Upper lobe of right lung (tissue), 1 donor: ENCODE measurements around the gene CCDC178. TPM values are rescaled to one million over a fixed set of nuclear protein-coding genes. Genes with fewer than 3 reads are reported as not detected.
A peak's percentile ranks its signal among the peaks of the same experiment; 100 is the strongest.
"Not testable (repeated sequence)": the region's sequence is repeated elsewhere in the genome, so short reads cannot be mapped to it uniquely, and the experiment has no call there.

Source experiments
- ATAC-seq: fragments of 200-7000 bp; cut with Tn5 transposase; one replicate; pipeline ENCODE4 v1.9.1; 2020; ENCODE audit warnings: mild to moderate bottlenecking, moderate library complexity
- DNase-seq: peaks from one replicate; pipeline ENCODE4 v3.0.0-alpha.2; 2020
- H3K27ac ChIP-seq: fragments of 200-600 bp; one replicate; pipeline ENCODE4 v1.8.0; 2022
- H3K27me3 ChIP-seq: fragments of 200-600 bp; one replicate; pipeline ENCODE4 v1.8.0; 2022; ENCODE audit warnings: mild to moderate bottlenecking
- H3K36me3 ChIP-seq: fragments of 200-600 bp; one replicate; pipeline ENCODE4 v1.8.0; 2022
- H3K4me1 ChIP-seq: fragments of 200-600 bp; one replicate; pipeline ENCODE4 v1.8.0; 2022
- H3K4me3 ChIP-seq: fragments of 200-600 bp; one replicate; pipeline ENCODE4 v1.8.0; 2022; ENCODE audit warnings: mild to moderate bottlenecking
- H3K9me3 ChIP-seq: fragments of 200-600 bp; one replicate; pipeline ENCODE4 v1.8.0; 2022
- intact Hi-C: fragments of 100-400 bp; cut with DNase I; formaldehyde crosslinking; loops from one replicate; pipeline ENCODE4 v1.11.0; 2022
- total RNA-seq: library from RNA; stranded (reverse); fragmentation: NEBNext Ultra II Directional; extraction: Animal tissue kit (Norgen Biotek cat#: 25700); gene quantifications from one replicate; pipeline ENCODE4 v1.2.1, GENCODE V29; 2021
- TF ChIP-seq, protein P1 (sequence below): fragments of 200-600 bp; IDR thresholded peaks from one replicate; pipeline ENCODE4 v1.8.0; 2022; ENCODE audit warnings: antibody characterized with exemption
- donor health status: DM: no; HTN: yes; CAD: no; lungs with severe emphysema.

Gene CCDC178
- total RNA-seq, 1 donor from 2014 or later: 2.5 TPM

DNA sequence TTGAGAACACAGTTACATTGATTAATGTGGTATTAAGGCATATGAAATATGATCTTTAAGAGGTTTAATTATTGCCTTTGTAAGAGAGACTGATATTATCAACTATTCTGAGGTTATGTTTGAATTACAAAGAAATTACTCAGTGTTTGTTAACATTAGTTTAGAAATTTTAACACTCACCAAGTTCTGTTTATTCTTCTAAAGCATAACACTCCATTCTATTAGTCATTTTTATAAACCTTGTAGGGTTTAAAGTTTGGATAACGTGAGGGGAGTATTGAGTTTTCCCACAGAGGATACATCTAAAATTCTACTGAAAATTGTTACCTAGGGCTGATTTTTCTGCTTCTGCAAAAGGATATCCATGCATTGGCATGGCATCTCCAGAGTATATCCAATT lies 7.7 kb downstream of the CCDC178 start:
- intact Hi-C loops: no loop called here
- Histone ChIP-seq H3K4me1 (no peaks in the 10 kb centered on the region), H3K36me3 (no peaks in the 10 kb centered on the region), H3K4me3 (no peak overlapping the region), H3K27ac (no peak overlapping the region), H3K9me3 (no peaks in the 10 kb centered on the region), H3K27me3 (no peaks in the 10 kb centered on the region)
- TF ChIP-seq, protein P1, sequence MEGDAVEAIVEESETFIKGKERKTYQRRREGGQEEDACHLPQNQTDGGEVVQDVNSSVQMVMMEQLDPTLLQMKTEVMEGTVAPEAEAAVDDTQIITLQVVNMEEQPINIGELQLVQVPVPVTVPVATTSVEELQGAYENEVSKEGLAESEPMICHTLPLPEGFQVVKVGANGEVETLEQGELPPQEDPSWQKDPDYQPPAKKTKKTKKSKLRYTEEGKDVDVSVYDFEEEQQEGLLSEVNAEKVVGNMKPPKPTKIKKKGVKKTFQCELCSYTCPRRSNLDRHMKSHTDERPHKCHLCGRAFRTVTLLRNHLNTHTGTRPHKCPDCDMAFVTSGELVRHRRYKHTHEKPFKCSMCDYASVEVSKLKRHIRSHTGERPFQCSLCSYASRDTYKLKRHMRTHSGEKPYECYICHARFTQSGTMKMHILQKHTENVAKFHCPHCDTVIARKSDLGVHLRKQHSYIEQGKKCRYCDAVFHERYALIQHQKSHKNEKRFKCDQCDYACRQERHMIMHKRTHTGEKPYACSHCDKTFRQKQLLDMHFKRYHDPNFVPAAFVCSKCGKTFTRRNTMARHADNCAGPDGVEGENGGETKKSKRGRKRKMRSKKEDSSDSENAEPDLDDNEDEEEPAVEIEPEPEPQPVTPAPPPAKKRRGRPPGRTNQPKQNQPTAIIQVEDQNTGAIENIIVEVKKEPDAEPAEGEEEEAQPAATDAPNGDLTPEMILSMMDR: no peak
- DNase-seq (no peak), ATAC-seq (no peak)

DNA sequence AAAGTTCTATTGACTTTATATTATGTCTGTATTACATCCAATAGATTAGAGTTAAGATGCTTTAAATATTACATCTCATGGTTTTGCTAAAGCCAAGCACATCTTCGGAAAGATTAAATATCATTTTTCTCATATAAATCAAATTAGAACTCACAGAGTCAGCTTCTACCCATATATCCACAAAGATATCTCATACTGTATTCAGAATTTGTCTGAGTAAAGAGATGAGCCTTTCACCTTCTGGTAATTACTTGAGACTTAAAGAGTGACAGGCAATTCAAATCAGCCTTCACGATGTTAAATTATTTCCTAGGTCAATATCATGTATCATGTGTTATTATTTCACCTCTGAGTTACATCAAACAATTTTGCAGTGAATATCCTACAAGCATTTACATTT lies 13.0 kb downstream of the CCDC178 start:
- Histone ChIP-seq H3K36me3 (no peaks in the 10 kb centered on the region), H3K27me3 (no peaks in the 10 kb centered on the region), H3K4me1 (no peaks in the 10 kb centered on the region), H3K9me3 (no peaks in the 10 kb centered on the region), H3K4me3 (no peak overlapping the region), H3K27ac (no peak overlapping the region)
- no peak for DNase-seq
- intact Hi-C loops: no loop called here
- TF ChIP-seq, protein P1: no peak
- no peak for ATAC-seq

DNA sequence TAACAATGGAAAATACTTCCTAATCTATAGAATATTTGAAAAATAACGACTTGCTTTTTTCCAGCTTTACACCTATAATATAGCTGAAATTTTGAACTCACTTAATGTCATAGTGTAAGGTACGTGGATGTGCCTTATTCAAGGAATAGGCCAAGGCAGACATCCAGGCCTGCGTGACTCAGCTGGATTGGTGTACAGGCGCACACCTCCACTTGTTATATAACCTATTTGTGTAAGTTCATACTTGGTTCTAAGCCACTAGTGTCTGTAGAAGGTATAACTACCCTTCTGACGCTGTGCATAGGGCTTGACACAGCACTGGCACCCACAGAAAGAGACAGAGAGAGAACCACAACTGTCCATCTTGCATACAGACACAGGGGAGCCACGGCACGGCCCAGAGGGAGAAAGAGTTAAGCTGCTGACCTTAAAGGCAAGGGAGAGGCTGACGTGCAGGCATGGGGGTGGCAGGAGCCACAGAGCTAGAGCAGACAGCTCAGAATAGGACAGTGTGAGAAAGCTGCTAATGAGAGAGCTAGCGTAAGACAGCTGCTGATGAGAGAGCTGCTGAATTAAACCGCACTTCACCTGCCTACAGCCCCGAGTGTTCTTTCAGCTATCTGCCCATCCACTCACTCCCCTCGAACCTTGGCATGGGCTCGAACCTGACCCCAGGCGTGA lies 16.1 kb downstream of the CCDC178 start:
- TF ChIP-seq, protein P1: no peak
- Histone ChIP-seq H3K4me3 (no peak overlapping the region), H3K9me3 (no peaks in the 10 kb centered on the region), H3K36me3 (no peaks in the 10 kb centered on the region), H3K4me1 (no peaks in the 10 kb centered on the region), H3K27me3 (no peaks in the 10 kb centered on the region), H3K27ac (no peak overlapping the region)
- no peak for ATAC-seq
- DNase-seq: no peak
- intact Hi-C loops: no loop called here

DNA sequence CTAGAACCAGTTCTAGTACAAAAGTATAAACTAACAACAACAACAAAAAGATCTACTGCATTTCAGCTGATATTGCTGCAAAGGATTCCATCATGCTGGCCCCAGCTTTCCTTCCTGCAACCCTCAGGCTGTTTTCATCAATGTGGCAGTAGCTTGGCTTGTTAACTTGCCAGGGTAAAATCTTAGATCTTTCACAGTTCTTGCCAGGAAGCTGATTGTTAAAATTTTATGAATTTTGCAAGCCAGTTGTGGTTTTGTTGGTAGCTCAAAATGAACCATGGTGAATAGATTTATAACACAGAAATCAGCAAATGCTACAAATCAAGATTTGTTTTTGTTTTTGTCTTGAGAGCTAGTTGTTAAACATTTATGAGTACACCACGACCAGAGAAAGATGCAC lies 19.3 kb downstream of the CCDC178 start:
- DNase-seq (no peak), ATAC-seq (no peak)
- Histone ChIP-seq H3K9me3 (no peaks in the 10 kb centered on the region), H3K4me3 (no peak overlapping the region), H3K27ac (no peak overlapping the region), H3K36me3 (no peaks in the 10 kb centered on the region), H3K27me3 (no peaks in the 10 kb centered on the region), H3K4me1 (no peaks in the 10 kb centered on the region)
- intact Hi-C loops: no loop called here
- TF ChIP-seq, protein P1: no peak

DNA sequence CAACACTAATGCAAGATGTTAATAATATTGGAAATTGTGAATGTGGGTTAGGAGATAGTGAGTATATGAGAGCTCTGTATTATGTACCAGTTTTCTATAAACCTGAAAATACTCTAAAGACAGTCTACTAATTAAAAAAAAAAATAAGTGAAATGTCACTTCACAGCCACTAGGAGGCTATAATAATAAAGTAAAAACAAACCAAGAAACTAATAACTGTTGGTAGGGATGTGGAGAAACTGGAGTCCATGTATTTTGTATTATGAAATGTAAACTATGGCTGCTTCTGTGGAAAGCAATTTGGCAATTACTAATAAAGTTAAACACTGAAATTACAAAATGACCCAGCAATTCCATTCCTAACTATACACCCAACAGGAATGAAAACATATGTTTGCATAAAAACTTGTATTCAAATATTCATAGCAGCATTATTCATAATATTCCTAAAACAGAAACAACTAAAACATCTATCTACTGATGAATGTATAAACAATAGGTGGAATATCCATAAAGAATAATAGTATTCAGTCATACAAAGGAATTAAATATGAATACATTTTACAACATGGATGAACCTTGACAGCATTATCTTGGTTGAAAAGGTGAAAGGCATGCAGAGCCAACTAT lies 36.2 kb downstream of the CCDC178 start:
- Histone ChIP-seq H3K4me1 (no peaks in the 10 kb centered on the region), H3K27ac (no peak overlapping the region), H3K4me3 (no peak overlapping the region), H3K9me3 (no peaks in the 10 kb centered on the region), H3K27me3 (no peaks in the 10 kb centered on the region), H3K36me3 (no peaks in the 10 kb centered on the region)
- intact Hi-C loops: no loop called here
- TF ChIP-seq, protein P1: peak; percentile 19
- ATAC-seq (no peak), DNase-seq (no peak)

DNA sequence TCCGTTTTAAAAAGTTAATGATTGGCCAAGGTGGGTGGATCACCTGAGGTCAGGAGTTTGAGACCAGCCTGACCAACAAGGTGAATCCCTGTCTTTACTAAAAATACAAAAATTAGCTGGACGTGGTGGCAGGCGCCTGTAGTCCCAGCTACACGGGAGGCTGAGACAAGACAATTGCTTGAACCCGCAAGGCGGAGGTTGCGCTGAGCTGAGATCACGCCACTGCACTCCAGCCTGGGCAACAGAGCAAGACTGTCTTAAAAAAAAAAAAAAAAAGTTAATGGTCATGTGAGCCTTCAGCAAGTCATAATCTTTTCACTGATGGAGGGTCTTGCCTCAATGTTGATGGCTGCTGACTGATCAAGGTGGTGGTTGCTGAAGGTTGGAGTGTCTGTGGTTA lies 41.6 kb downstream of the CCDC178 start:
- ATAC-seq, DNase-seq, H3K4me3 ChIP-seq, H3K36me3 ChIP-seq, H3K27ac ChIP-seq, H3K4me1 ChIP-seq, H3K27me3 ChIP-seq, intact Hi-C loops, H3K9me3 ChIP-seq: not testable (repeated sequence)
